Trophoblast cell (in vitro differentiated cells and primary cell): ENCODE data around the gene IL22RA1.

ENCODE experiments used
- DNase-seq, 2 donors: peaks; one replicate each; pipeline ENCODE4 v3.0.0-alpha.2; 2016
- H2AFZ ChIP-seq: 2 replicates; pipeline ENCODE4 v1.6.1; 2013; ENCODE audit warnings: low read length, moderate library complexity, mild to moderate bottlenecking; ENCODE audit not compliant: insufficient read depth, poor library complexity
- H2AK5ac ChIP-seq: 2 replicates; pipeline ENCODE4 v1.6.1; 2013; ENCODE audit warnings: mild to moderate bottlenecking, low read length
- H2BK120ac ChIP-seq: 2 replicates; pipeline ENCODE4 v1.6.1; 2013; ENCODE audit warnings: low read length, mild to moderate bottlenecking, moderate library complexity; ENCODE audit not compliant: insufficient read depth, poor library complexity
- H2BK12ac ChIP-seq: 2 replicates; pipeline ENCODE4 v1.6.1; 2013; ENCODE audit warnings: mild to moderate bottlenecking, low read length, moderate library complexity
- H2BK5ac ChIP-seq: 2 replicates; pipeline ENCODE4 v1.6.1; 2013; ENCODE audit warnings: low read length, low read depth, moderate library complexity, mild to moderate bottlenecking; ENCODE audit not compliant: poor library complexity
- H3K14ac ChIP-seq: 2 replicates; pipeline ENCODE4 v1.6.1; 2013; ENCODE audit warnings: mild to moderate bottlenecking, low read length
- H3K18ac ChIP-seq: 2 replicates; pipeline ENCODE4 v1.6.1; 2013; ENCODE audit warnings: mild to moderate bottlenecking, low read length
- H3K23ac ChIP-seq: 2 replicates; pipeline ENCODE4 v1.6.1; 2013; ENCODE audit warnings: low read length
- H3K27ac ChIP-seq: 2 replicates; pipeline ENCODE4 v1.5.1; 2013; ENCODE audit warnings: low read depth, mild to moderate bottlenecking, inconsistent platforms, low read length, moderate library complexity
- H3K27me3 ChIP-seq: 2 replicates; pipeline ENCODE4 v1.6.1; 2013; ENCODE audit warnings: inconsistent platforms, mild to moderate bottlenecking, low read length, moderate library complexity; ENCODE audit not compliant: insufficient read depth
- H3K36me3 ChIP-seq, 2 experiments: 1 replicate in 1 of 2; 2 replicates in 1 of 2; pipeline ENCODE4 v1.6.1; 2013; ENCODE audit warnings: low read length in 2 of 2, mild to moderate bottlenecking in 2 of 2, moderate library complexity in 1 of 2; ENCODE audit not compliant: insufficient read depth in 2 of 2, control insufficient read depth in 1 of 2
- H3K4ac ChIP-seq: 2 replicates; pipeline ENCODE4 v1.6.1; 2013; ENCODE audit warnings: low read depth, mild to moderate bottlenecking, low read length, moderate library complexity
- H3K4me1 ChIP-seq, 2 experiments: 1 replicate in 1 of 2; 2 replicates in 1 of 2; pipeline ENCODE4 v1.6.1; 2013; ENCODE audit warnings: low read length in 2 of 2, mild to moderate bottlenecking in 2 of 2, moderate library complexity in 1 of 2; ENCODE audit not compliant: insufficient read depth in 2 of 2, control insufficient read depth in 1 of 2
- H3K4me2 ChIP-seq: 2 replicates; pipeline ENCODE4 v1.6.1; 2013; ENCODE audit warnings: inconsistent platforms, mild to moderate bottlenecking, low read length, moderate library complexity
- H3K4me3 ChIP-seq: 2 replicates; pipeline ENCODE4 v1.5.1; 2013; ENCODE audit warnings: mild to moderate bottlenecking, low read depth, low read length, inconsistent platforms
- H3K79me1 ChIP-seq: one replicate; pipeline ENCODE4 v1.6.1; 2013; ENCODE audit warnings: low read length
- H3K79me2 ChIP-seq: 2 replicates; pipeline ENCODE4 v1.6.1; 2013; ENCODE audit warnings: low read length, mild to moderate bottlenecking; ENCODE audit not compliant: control insufficient read depth, insufficient read depth, poor library complexity
- H3K9ac ChIP-seq: 2 replicates; pipeline ENCODE4 v1.6.1; 2013; ENCODE audit warnings: mild to moderate bottlenecking, low read length
- H3K9me3 ChIP-seq: 2 replicates; pipeline ENCODE4 v1.6.1; 2013; ENCODE audit warnings: low read depth, mild to moderate bottlenecking, control low read depth, inconsistent platforms, low read length; ENCODE audit not compliant: insufficient read depth
- H4K12ac ChIP-seq: 2 replicates; pipeline ENCODE4 v1.6.1; 2013; ENCODE audit warnings: low read depth, mild to moderate bottlenecking, low read length, moderate library complexity
- H4K8ac ChIP-seq: 2 replicates; pipeline ENCODE4 v1.6.1; 2013; ENCODE audit warnings: low read depth, mild to moderate bottlenecking, low read length, moderate library complexity
- H4K91ac ChIP-seq: one replicate; pipeline ENCODE4 v1.6.1; 2013; ENCODE audit warnings: low read depth, mild to moderate bottlenecking, low read length, moderate library complexity
- WGBS: extraction: QIAGEN DNeasy Blood & Tissue Kit; methylation state at CpG from one replicate; pipeline ENCODE4 v1.1.7; 2013; ENCODE audit warnings: missing lambda C conversion rate; ENCODE audit not compliant: insufficient read length, insufficient coverage; ENCODE audit errors: extremely low coverage; 5-methylcytosine and 5-hydroxymethylcytosine counted together

The IL22RA1 gene

GRCh38 chr1:24118410-24119242, 24.3 kb downstream of the IL22RA1 start:
- Histone ChIP-seq H3K79me2 (peaks cover 2% of the 10 kb centered on the region), H3K18ac (no peak overlapping the region), H3K4me3 (no peak overlapping the region), H3K4ac (no peak overlapping the region), H3K36me3 (no peaks in the 10 kb centered on the region), H3K23ac (no peak overlapping the region), H3K4me2 (no peak overlapping the region), H3K4me1 (peaks cover 28 to 40% of the 10 kb centered on the region in 2 experiments), H2AFZ (no peak overlapping the region), H3K27ac (no peak overlapping the region), H4K8ac (no peak overlapping the region), H2BK12ac (peak overlapping the region; percentile 42), H3K79me1 (peaks cover 10% of the 10 kb centered on the region), H4K12ac (no peak overlapping the region), H4K91ac (peak overlapping the region; percentile 75), H3K14ac (no peak overlapping the region), H3K27me3 (no peaks in the 10 kb centered on the region), H3K9me3 (no peaks in the 10 kb centered on the region), H3K9ac (no peak overlapping the region), H2BK120ac (peak overlapping the region; percentile 8), H2AK5ac (no peak overlapping the region), H2BK5ac (no peak overlapping the region)
- no peak for DNase-seq
- no CpG with 5 or more reads among the region's 8 CpGs for WGBS

DNA sequence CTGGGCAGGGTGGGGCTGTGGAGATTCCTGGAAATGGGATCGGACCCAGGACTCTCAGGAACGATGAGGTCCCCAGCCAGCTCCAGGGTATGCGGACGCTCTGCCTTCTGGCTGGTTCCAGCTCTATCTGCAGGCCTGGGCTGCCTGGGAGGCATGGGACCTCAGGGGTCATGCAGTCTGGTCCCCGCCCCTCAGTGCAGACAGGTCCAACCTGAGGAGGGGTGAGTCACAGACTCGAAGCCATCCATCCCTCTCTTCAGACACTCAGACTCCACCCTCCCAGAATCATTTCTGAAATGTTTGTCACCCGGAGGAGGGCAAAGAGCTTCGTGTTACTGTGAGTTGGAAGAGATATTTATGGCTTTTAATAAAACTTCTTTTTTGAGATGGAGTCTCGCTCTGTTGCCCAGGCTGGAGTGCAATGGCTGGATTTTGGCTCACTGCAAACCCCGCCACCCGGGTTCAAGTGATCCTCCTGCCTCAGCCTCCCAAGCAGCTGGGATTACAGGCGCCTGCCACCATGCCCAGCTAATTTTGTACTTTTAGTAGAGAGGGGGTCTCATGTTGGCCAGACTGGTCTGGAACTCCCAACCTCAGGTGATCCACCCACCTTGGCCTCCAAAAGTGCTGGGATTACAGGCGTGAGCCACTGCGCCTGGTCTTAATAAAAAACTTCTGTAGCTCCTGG, 25.1 kb downstream of the IL22RA1 start:
- WGBS = no CpG with 5 or more reads among the region's 14 CpGs
- H3K36me3 ChIP-seq = no peaks in the 10 kb centered on the region
- H2BK5ac ChIP-seq = no peak overlapping the region
- H3K18ac ChIP-seq = no peak overlapping the region
- H3K27ac ChIP-seq = peak overlapping the region; percentile 13
- H4K8ac ChIP-seq = no peak overlapping the region
- peaks cover 28 to 40% of the 10 kb centered on the region in 2 experiments for H3K4me1 ChIP-seq
- no peak overlapping the region for H2AK5ac ChIP-seq
- no peak overlapping the region for H2BK120ac ChIP-seq
- no peaks in the 10 kb centered on the region for H3K27me3 ChIP-seq
- no peak overlapping the region for H3K4ac ChIP-seq
- H3K79me2 ChIP-seq = peaks cover 2% of the 10 kb centered on the region
- no peak overlapping the region for H2AFZ ChIP-seq
- peaks cover 10% of the 10 kb centered on the region for H3K79me1 ChIP-seq
- no peak overlapping the region for H3K4me2 ChIP-seq
- no peak overlapping the region for H4K91ac ChIP-seq
- H3K4me3 ChIP-seq = no peak overlapping the region
- no peak overlapping the region for H4K12ac ChIP-seq
- no peak overlapping the region for H3K14ac ChIP-seq
- no peaks in the 10 kb centered on the region for H3K9me3 ChIP-seq
- H3K23ac ChIP-seq = no peak overlapping the region
- H2BK12ac ChIP-seq = no peak overlapping the region
- peak; percentile 70 to 77 for DNase-seq
- H3K9ac ChIP-seq = no peak overlapping the region

GRCh38 chr1:24117132-24117531, 25.8 kb downstream of the IL22RA1 start:
- no peak overlapping the region for H4K8ac ChIP-seq
- no peak overlapping the region for H2BK5ac ChIP-seq
- no peak overlapping the region for H3K23ac ChIP-seq
- H3K14ac ChIP-seq = no peak overlapping the region
- no peaks in the 10 kb centered on the region for H3K9me3 ChIP-seq
- no peak overlapping the region for H3K18ac ChIP-seq
- H2BK12ac ChIP-seq = no peak overlapping the region
- no peak overlapping the region for H3K4me2 ChIP-seq
- H3K4me1 ChIP-seq = peaks cover 28 to 40% of the 10 kb centered on the region in 2 experiments
- H3K27ac ChIP-seq = peak overlapping the region; percentile 13
- peaks cover 10% of the 10 kb centered on the region for H3K79me1 ChIP-seq
- WGBS = no CpG with 5 or more reads among the region's 2 CpGs
- DNase-seq = no peak
- no peak overlapping the region for H2AK5ac ChIP-seq
- no peak overlapping the region for H2AFZ ChIP-seq
- H3K4ac ChIP-seq = no peak overlapping the region
- H3K4me3 ChIP-seq = no peak overlapping the region
- no peaks in the 10 kb centered on the region for H3K36me3 ChIP-seq
- H3K9ac ChIP-seq = no peak overlapping the region
- H2BK120ac ChIP-seq = peak overlapping the region; percentile 13
- peaks cover 2% of the 10 kb centered on the region for H3K79me2 ChIP-seq
- H4K91ac ChIP-seq = peak overlapping the region; percentile 56
- H3K27me3 ChIP-seq = no peaks in the 10 kb centered on the region
- H4K12ac ChIP-seq = no peak overlapping the region

GRCh38 chr1:24114753-24115152, 28.2 kb downstream of the IL22RA1 start:
- WGBS = no CpG with 5 or more reads among the region's 6 CpGs
- no peak for DNase-seq

More at GRCh38 chr1:24114753-24115152, 28.2 kb downstream of the IL22RA1 start:
- H3K14ac ChIP-seq = no peak overlapping the region
- H2BK120ac ChIP-seq = no peak overlapping the region
- no peak overlapping the region for H2AK5ac ChIP-seq
- no peak overlapping the region for H2BK5ac ChIP-seq
- H4K8ac ChIP-seq = no peak overlapping the region
- no peaks in the 10 kb centered on the region for H3K27me3 ChIP-seq
- no peaks in the 10 kb centered on the region for H3K36me3 ChIP-seq
- no peak overlapping the region for H3K4me3 ChIP-seq
- H3K4ac ChIP-seq = no peak overlapping the region
- peaks cover 5% of the 10 kb centered on the region for H3K79me1 ChIP-seq
- H3K4me2 ChIP-seq = no peak overlapping the region
- H3K4me1 ChIP-seq = peaks cover 17 to 21% of the 10 kb centered on the region in 2 experiments
- H2BK12ac ChIP-seq = no peak overlapping the region
- no peak overlapping the region for H4K12ac ChIP-seq
- H3K27ac ChIP-seq = no peak overlapping the region
- peaks cover 4% of the 10 kb centered on the region for H3K9me3 ChIP-seq
- H3K23ac ChIP-seq = no peak overlapping the region
- no peaks in the 10 kb centered on the region for H3K79me2 ChIP-seq
- H3K18ac ChIP-seq = no peak overlapping the region
- no peak overlapping the region for H4K91ac ChIP-seq
- no peak overlapping the region for H2AFZ ChIP-seq
- no peak overlapping the region for H3K9ac ChIP-seq
